ENCODE results near the gene DOC2B.
"Not testable (repeated sequence)": the region's sequence is repeated elsewhere in the genome, so short reads cannot be mapped to it uniquely, and the experiment has no call there.

The DOC2B gene

GRCh38 chr17:181245-182049 lies at the start of gene DOC2B:
TSS of gene DOC2B (minus strand) at chr17:181650. CDS start at chr17:181479, 171 bp downstream.
- no peak for DNase-seq (ENCODE audit: low read depth in 2 of 2)

- DNase-seq (ENCODE audit: low read depth in 2 of 2) = no peak
Measured at GRCh38 chr17:230395-230770, 48.9 kb upstream of the DOC2B start.

- no peak for DNase-seq (ENCODE audit: low read depth in 2 of 2)
Measured at GRCh38 chr17:229709-230394, 48.4 kb upstream of the DOC2B start.

- no peak for DNase-seq (ENCODE audit: low read depth in 2 of 2)
Measured at GRCh38 chr17:228951-229708, 47.7 kb upstream of the DOC2B start.

GRCh38 chr17:227946-228615 lies 46.6 kb upstream of the DOC2B start:
- no peak for DNase-seq (ENCODE audit: low read depth in 2 of 2)

DNA sequence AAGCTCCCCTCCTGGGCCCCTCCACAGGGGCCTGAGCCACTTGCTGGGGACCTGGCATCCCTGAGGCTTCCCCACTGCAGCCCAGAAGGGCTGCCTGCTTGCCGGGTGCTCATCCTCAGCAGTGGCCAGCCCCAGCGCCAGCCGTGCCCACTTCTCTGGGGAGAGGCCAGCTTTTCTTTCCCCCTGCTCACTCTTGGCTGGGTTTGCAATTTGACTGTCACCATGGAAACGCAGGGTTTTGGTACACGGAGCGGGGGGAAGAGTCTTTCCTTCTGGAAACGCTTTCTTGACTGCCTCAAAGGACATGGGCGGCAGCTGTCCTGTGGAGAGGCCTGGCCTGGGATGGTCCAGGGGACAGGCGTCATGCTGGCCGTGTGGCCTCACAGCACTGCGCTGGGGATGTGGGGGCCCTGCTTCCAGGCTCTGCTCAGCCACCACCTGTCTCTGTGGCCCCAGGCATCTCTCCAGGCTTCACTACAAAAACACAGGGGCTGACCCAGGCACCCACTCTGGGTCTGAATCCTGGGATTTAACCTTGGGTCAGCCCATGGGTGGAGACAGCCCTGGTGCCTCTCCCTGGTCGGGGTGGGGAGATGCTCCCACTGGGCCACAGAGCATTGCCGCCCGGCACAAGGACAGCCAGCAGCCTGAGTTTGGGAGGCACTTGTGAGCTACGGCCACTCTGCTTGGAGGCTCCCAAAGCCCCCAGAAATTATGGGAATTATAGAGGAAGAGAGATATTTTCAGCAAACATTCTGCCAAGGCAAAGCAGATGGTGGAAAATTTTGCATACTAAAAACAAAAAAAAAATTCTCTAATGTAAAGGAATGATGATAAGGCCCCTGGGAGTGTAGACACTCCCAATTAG lies 45.9 kb upstream of the DOC2B start:
- no peak for DNase-seq (ENCODE audit: low read depth in 2 of 2)

DNA sequence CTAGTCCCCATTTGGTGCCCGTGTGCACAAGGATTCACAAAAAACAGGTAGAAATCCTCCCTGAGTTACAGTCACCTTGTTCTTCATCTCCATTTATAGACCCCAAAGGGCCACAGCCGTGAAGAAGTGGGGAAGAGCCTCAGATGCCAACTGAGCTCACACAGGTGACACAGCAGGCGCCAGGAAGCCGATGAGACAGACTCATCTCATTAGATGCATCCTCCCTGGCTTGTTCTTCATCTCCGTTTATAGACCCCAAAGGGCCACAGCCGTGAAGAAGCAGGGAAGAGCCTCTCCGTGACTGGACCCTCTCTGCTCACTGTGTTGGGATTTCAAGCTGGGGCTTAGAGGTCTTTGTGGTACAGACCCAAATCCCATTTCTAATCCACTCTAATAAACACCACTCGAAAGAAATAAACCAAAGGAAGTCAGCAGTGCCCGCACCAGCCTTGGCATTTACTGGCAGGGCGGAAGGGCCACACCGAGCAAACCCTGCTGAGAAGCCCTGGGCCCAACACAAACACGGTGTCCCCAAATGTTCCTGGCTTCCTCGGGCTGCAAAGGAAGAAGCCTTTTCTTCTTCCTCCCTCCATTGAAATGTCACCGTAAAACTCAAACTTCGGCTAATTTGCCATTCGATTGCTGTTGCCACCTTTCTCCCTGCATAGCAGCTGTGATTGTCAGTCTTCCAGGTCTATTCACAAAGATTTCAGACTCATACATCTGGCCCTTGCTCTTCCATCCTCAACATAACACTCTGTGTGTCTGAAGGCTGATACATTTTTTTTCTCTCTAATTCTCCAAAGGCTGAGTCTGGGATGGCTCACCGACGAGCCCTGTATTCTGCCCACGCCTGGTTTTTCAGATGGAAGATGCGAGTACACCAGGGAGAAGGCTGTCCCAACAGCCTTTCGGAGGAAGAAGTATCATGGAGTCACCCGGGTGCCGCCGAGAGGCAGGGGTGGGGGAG lies 44.9 kb upstream of the DOC2B start:
- DNase-seq (ENCODE audit: low read depth in 2 of 2) = no peak

GRCh38 chr17:225551-225950 lies 44.1 kb upstream of the DOC2B start:
- DNase-seq (ENCODE audit: low read depth in 2 of 2) = no peak

DNA sequence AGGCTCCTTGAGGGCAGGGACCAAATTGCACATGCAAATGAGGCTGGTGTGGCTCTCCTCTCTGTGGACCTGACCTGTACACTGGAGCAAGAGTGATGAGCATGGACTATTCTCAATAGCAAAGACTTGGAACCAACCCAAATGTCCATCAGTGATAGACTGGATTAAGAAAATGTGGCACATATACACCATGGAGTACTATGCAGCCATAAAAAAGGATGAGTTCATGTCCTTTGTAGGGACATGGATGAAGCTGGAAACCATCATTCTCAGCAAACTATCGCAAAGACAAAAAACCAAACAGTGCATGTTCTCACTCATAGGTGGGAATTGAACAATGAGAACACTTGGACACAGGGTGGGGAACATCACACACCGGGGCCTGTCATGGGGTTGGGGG lies 43.1 kb upstream of the DOC2B start:
- not testable (repeated sequence) for DNase-seq (ENCODE audit: low read depth in 2 of 2)

DNA sequence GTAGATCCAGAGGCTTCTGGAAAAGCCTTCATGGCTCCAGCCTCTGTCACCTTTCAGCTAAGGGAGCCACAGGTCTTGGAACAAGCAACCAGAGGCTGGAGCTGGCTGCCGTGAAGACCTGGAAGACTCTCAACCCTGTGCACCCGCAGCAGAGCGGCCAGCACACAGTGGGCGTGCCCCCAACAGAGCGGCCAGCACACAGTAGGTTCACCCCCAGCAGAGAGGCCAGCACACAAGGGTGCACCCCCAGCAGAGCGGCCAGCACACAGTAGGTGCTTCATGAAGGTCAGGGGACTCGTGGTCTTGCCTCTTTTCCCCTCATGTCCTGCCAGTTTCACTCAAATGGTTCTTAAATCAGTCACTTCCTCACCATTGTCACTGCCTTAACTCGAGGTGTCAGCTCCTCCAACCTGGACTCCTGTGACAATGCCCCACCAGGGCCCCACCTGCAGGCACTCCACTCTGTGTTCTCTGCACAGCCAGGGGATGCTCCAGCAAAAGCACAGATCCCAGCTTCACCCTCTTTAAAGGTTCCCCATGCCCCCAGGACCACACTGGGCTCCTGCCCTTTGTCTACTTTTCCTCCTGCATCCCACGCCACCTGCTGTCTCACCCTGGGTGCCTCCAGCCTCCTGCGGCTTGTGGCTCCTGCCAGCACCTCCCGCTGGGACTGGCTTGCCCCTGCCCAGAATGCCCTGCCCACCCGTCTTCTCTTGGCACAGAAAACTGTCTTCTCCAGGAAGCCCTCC lies 42.4 kb upstream of the DOC2B start:
- no peak for DNase-seq (ENCODE audit: low read depth in 2 of 2)

GRCh38 chr17:222172-222571 lies 40.7 kb upstream of the DOC2B start:
- DNase-seq (ENCODE audit: low read depth in 2 of 2) = no peak

- DNase-seq (ENCODE audit: low read depth in 2 of 2) = no peak
Measured at GRCh38 chr17:219696-220095, 38.2 kb upstream of the DOC2B start.

- no peak for DNase-seq (ENCODE audit: low read depth in 2 of 2)
Measured at GRCh38 chr17:218432-219110, 37.1 kb upstream of the DOC2B start.

DNA sequence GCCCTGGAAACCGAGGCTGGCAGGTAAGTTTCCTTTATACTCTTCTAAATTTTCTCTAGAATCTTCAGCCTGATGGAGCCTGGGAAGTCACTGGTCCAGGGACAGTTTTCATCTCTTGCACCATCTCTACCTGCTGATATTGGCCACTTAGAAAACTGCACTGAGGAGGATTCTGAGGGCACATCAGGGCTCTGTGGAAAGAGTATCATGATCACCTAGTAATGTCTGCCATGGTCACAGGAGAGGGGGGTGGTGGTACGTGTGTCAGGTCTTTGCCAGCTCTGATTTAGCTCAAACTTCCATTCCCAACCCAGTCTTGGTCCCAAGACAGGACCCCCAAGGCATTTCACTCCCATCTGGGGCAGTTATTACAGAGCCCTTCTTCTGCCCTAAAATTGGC lies 35.2 kb upstream of the DOC2B start:
- DNase-seq (ENCODE audit: low read depth in 2 of 2) = no peak

GRCh38 chr17:215563-216478 lies 34.4 kb upstream of the DOC2B start:
- DNase-seq (ENCODE audit: low read depth in 2 of 2) = not testable (repeated sequence)

GRCh38 chr17:214881-215331 lies 33.5 kb upstream of the DOC2B start:
- DNase-seq (ENCODE audit: low read depth in 2 of 2) = no peak

All from fibroblast of skin of left biceps (primary cell).